Measurements from ENCODE around the gene DKK2.

Gene DKK2

GRCh38 chr4:107035819-107036583 is at the start of gene DKK2:
Gene DKK2 (minus strand): TSS chr4:107036313. CDS start chr4:107035591, 722 bp downstream.
- DNase-seq = no peak

- DNase-seq = no peak
These were observed 41.1 kb upstream of the DKK2 start for GRCh38 chr4:107077192-107077591.

- no peak for DNase-seq
These were observed 37.0 kb upstream of the DKK2 start for GRCh38 chr4:107072836-107073736.

GRCh38 chr4:107071108-107071507 is 35.0 kb upstream of the DKK2 start:
- no peak for DNase-seq

- no peak for DNase-seq
These were observed 32.9 kb upstream of the DKK2 start for GRCh38 chr4:107069049-107069448.

- DNase-seq = no peak
These were observed 32.0 kb upstream of the DKK2 start for GRCh38 chr4:107068116-107068515.

GRCh38 chr4:107066621-107067020 is 30.5 kb upstream of the DKK2 start:
- no peak for DNase-seq

GRCh38 chr4:107065201-107065600 is 29.1 kb upstream of the DKK2 start:
- DNase-seq = no peak

- DNase-seq = no peak
These were observed 24.3 kb upstream of the DKK2 start for GRCh38 chr4:107060388-107060787.

- no peak for DNase-seq
These were observed 22.7 kb upstream of the DKK2 start for GRCh38 chr4:107058828-107059227.

- DNase-seq = no peak
These were observed 14.5 kb upstream of the DKK2 start for GRCh38 chr4:107050525-107051135.

- DNase-seq = no peak
These were observed 10.1 kb upstream of the DKK2 start for GRCh38 chr4:107046261-107046660.

- no peak for DNase-seq
These were observed 8.1 kb upstream of the DKK2 start for GRCh38 chr4:107044170-107044569.

GRCh38 chr4:107037199-107037584 is 1.1 kb upstream of the DKK2 start:
- DNase-seq = no peak

- DNase-seq = no peak
These were observed 578 bp upstream of the DKK2 start for GRCh38 chr4:107036584-107037198.

GRCh38 chr4:107034996-107035818 is 906 bp downstream of the DKK2 start:
- DNase-seq = no peak

GRCh38 chr4:107034091-107034995 is 1.8 kb downstream of the DKK2 start:
- no peak for DNase-seq

GRCh38 chr4:107027379-107027778 is 8.7 kb downstream of the DKK2 start:
- no peak for DNase-seq

- DNase-seq = no peak
These were observed 17.8 kb downstream of the DKK2 start for GRCh38 chr4:107018344-107018735.

GRCh38 chr4:107017443-107018343 is 18.4 kb downstream of the DKK2 start:
- DNase-seq = no peak

Measured in DMS79 treated with DMSO at 0.1 percent for 48 hours (cell line).